ENCODE results near the gene ITPRIP.

The ITPRIP gene

DNA sequence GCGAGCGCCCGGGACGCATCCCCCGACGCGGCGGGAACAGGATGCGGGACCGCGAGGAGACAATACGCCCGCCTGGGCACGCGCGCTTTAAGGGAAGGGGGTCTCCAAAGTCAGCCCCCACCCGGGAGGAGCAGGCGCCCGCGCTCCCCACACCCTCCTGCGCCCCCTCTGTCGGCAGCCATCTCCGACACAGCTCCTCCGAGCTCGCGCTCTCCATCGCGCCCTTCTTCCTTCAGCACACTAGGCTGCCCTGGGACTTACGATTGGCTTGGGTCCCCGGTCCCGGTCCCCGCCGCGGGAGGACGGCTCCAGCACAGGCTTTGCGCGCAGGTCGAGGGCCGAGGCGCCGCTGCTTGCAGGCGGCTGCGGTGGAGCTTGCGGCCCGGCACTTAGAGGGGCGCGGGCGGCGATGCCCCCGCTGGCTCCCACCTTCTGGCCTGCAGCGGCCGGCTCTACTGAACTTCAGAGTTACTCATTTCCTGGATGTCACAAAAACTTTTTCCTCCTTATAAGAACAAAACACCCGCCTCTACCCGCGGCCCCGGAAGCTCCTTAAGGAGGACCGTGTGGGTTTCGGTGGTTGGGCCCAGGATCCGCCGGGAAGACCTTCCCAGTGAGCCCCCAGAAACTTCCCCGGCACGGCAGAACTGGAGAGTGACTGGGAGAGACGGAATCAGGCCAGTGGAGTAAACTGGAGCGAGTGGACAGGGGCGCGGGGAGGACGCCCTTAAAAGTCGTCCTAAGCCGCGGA is at the start of gene ITPRIP:
Gene ITPRIP, minus strand, starts transcription at position 481 of the 751 bp plus-strand sequence. CDS start 22,414 bp downstream, outside the sequence.
- Mint-ChIP-seq H3K4me1 (peaks cover 56% of the 10 kb centered on the region), H3K27ac (peak within 1 kb of the TSS; percentile 100), H3K4me3 (peak within 1 kb of the TSS; percentile 90 to 96), H3K27me3 (peaks cover 9% of the 10 kb centered on the region), H3K9me3 (no peaks in the 10 kb centered on the region)
- ATAC-seq (peak; percentile 85), DNase-seq (peak; percentile 78 to 79)

- Mint-ChIP-seq H3K4me1 (peaks cover 21% of the 10 kb centered on the region), H3K27me3 (peaks cover 16% of the 10 kb centered on the region), H3K9me3 (no peaks in the 10 kb centered on the region), H3K4me3 (no peak overlapping the region), H3K27ac (no peak overlapping the region)
- DNase-seq: no peak
- no peak for ATAC-seq
Measured at GRCh38 chr10:104387130-104387888, 49.0 kb upstream of the ITPRIP start.

DNA sequence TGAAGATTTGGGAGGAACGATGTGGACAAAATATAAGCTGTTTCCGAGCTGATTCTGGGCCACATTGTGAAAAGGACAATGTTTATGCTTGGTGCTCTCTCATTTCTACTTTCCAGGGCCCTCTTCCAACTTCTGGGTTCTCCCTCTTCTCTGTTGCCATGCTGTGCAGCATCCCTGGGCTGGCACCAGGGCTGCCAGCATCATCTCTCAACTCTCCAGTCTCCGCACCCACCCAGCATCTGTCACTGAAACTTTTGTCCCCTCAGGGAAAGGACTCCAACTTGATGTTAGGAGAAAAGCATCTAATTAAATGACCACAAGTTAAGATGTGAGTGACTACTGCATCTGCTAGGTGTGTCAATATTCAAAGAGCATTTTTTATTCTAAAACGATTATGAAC is 42.1 kb upstream of the ITPRIP start:
- peaks cover 4% of the 10 kb centered on the region for H3K4me1 Mint-ChIP-seq
- peaks cover 22% of the 10 kb centered on the region for H3K27me3 Mint-ChIP-seq
- no peak overlapping the region for H3K4me3 Mint-ChIP-seq
- no peaks in the 10 kb centered on the region for H3K9me3 Mint-ChIP-seq
- no peak for DNase-seq
- ATAC-seq: no peak
- no peak overlapping the region for H3K27ac Mint-ChIP-seq

- Mint-ChIP-seq H3K4me3 (no peak overlapping the region), H3K9me3 (no peaks in the 10 kb centered on the region), H3K27me3 (peaks cover 19% of the 10 kb centered on the region), H3K4me1 (no peaks in the 10 kb centered on the region), H3K27ac (peak overlapping the region in 1 of 2 donors; percentile 44)
- ATAC-seq: no peak
- no peak for DNase-seq
Measured at GRCh38 chr10:104376784-104377300, 38.6 kb upstream of the ITPRIP start.

- ATAC-seq: no peak
- H3K27ac Mint-ChIP-seq: no peak overlapping the region
- DNase-seq: no peak
- peaks cover 19% of the 10 kb centered on the region for H3K27me3 Mint-ChIP-seq
- no peaks in the 10 kb centered on the region for H3K4me1 Mint-ChIP-seq
- H3K4me3 Mint-ChIP-seq: no peak overlapping the region
- no peaks in the 10 kb centered on the region for H3K9me3 Mint-ChIP-seq
Measured at GRCh38 chr10:104374591-104374990, 36.3 kb upstream of the ITPRIP start.

DNA sequence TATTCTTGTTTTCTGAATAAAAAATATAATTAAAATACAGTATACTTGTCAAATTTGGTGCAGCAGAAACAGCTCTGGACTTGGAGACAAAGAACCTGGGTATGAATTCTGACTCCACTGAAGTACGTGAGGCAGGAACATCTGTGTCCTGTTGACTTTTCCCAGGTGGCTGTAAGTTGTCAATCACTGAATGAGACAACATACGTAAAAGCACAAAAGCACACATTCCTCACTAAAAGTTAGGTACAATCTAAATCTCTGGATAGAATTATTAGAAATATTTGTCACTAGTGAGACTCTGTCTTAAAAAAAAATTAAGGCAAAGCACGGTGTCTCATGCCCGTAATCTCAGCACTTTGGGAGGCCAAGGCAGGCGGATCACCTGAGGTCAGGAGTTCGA is 33.5 kb upstream of the ITPRIP start:
- Mint-ChIP-seq H3K27me3 (peaks cover 31% of the 10 kb centered on the region), H3K4me3 (no peak overlapping the region), H3K9me3 (no peaks in the 10 kb centered on the region), H3K27ac (no peak overlapping the region), H3K4me1 (no peaks in the 10 kb centered on the region)
- DNase-seq (no peak), ATAC-seq (no peak)

DNA sequence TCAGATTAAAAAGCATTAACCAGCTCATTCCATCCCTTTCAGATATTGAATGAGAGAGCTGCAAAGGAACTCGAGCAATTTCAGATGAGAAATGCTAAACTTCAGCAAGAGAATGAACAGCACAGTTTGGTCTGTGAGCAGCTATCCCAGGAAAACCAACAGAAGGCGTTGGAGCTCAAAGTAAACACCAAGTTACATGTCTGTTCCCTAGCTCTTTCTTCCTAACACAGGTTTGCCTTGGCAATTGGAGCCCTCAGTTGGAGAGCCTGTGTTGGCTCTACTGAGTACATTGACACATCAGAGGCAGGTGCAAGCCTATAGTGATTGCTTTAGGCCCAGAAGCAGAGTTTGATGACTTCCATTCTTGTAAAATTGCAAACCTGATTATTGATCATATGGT is 30.1 kb upstream of the ITPRIP start:
- Mint-ChIP-seq H3K4me3 (no peak overlapping the region), H3K27ac (no peak overlapping the region), H3K9me3 (no peaks in the 10 kb centered on the region), H3K27me3 (peaks cover 31% of the 10 kb centered on the region), H3K4me1 (no peaks in the 10 kb centered on the region)
- no peak for ATAC-seq
- no peak for DNase-seq

- Mint-ChIP-seq H3K4me3 (no peak overlapping the region), H3K27ac (no peak overlapping the region), H3K9me3 (peaks cover 0 to 2% of the 10 kb centered on the region in 2 donors), H3K4me1 (no peaks in the 10 kb centered on the region), H3K27me3 (peaks cover 36% of the 10 kb centered on the region)
- no peak for DNase-seq
- no peak for ATAC-seq
Measured at GRCh38 chr10:104367904-104368303, 29.6 kb upstream of the ITPRIP start.

- no peak overlapping the region for H3K27ac Mint-ChIP-seq
- DNase-seq (no peak), ATAC-seq (no peak)
- H3K4me3 Mint-ChIP-seq: no peak overlapping the region
- peaks cover 6% of the 10 kb centered on the region for H3K4me1 Mint-ChIP-seq
- peaks cover 21% of the 10 kb centered on the region for H3K27me3 Mint-ChIP-seq
- H3K9me3 Mint-ChIP-seq: peaks cover 0 to 7% of the 10 kb centered on the region in 2 donors
Measured at GRCh38 chr10:104359811-104360210, 21.5 kb upstream of the ITPRIP start.

GRCh38 chr10:104353325-104354048 is 15.2 kb upstream of the ITPRIP start, which contains the start of gene CFAP58:
CFAP58 (plus strand) TSS chr10:104353833; CDS start chr10:104353898, 65 bp downstream.
- DNase-seq (peak; percentile 81 to 88), ATAC-seq (peak; percentile 72)
- H3K4me1 Mint-ChIP-seq: no peaks in the 10 kb centered on the region
- H3K27me3 Mint-ChIP-seq: no peaks in the 10 kb centered on the region
- H3K9me3 Mint-ChIP-seq: no peaks in the 10 kb centered on the region
- no peak within 1 kb of the TSS for H3K4me3 Mint-ChIP-seq
- peak within 1 kb of the TSS; percentile 1 to 54 for H3K27ac Mint-ChIP-seq

DNA sequence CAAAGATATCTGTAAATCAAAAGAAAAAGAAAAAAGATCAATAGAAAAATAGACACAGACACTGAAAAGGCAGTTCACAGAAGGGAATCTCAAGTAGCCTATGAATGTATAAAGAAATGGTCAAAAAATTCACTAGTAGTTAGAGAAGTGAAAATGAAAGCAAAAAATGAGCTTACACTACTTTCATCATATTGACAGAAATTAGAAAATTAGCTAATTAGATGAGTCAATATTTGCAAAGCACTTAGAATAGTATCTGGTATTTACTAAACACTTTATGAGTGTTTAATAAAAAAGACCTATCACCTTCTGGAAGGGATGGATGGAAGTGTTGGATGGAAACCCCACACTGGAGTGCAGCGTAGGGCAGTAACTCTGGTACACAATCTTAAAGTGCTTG is 13.7 kb upstream of the ITPRIP start:
- Mint-ChIP-seq H3K9me3 (no peaks in the 10 kb centered on the region), H3K27ac (no peak overlapping the region), H3K27me3 (no peaks in the 10 kb centered on the region), H3K4me1 (no peaks in the 10 kb centered on the region), H3K4me3 (peak overlapping the region in 1 of 2 donors; percentile 51)
- ATAC-seq: peak; percentile 6
- DNase-seq: no peak

- no peak for DNase-seq
- no peaks in the 10 kb centered on the region for H3K27me3 Mint-ChIP-seq
- H3K9me3 Mint-ChIP-seq: no peaks in the 10 kb centered on the region
- peak overlapping the region in 1 of 2 donors; percentile 92 for H3K27ac Mint-ChIP-seq
- peak; percentile 61 for ATAC-seq
- H3K4me1 Mint-ChIP-seq: peaks cover 2% of the 10 kb centered on the region
- H3K4me3 Mint-ChIP-seq: peak overlapping the region in 1 of 2 donors; percentile 72
Measured at GRCh38 chr10:104351061-104351702, 12.9 kb upstream of the ITPRIP start.

- no peaks in the 10 kb centered on the region for H3K9me3 Mint-ChIP-seq
- no peak overlapping the region for H3K27ac Mint-ChIP-seq
- no peak for DNase-seq
Measured at GRCh38 chr10:104350127-104350635, 11.9 kb upstream of the ITPRIP start.

DNA sequence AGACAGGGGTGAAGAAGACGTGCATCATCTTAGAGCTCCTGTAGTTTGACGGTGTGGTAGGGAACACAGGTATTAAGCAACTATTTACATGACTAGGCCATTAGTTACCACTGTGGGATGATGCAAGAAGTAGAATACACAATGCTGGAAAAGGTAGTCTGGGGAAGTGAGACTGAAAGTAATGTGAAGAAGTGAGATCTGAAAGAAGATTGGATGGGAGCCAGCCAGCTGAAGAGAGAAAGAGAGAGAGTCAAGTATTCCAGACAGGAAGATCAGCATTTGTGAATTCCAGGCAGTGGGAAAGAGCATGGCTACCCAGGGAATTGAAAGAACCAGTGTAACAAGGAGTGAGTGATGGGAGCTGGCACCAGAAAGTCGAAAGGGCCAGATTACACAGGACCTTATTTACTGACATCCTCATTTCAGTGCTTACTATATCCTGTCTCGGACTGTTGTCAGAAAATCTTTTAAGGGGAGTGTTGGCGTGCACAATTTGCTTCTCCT is 11.4 kb upstream of the ITPRIP start:
- ATAC-seq: peak; percentile 56
- no peak overlapping the region for H3K4me3 Mint-ChIP-seq
- no peaks in the 10 kb centered on the region for H3K9me3 Mint-ChIP-seq
- no peak for DNase-seq
- H3K27ac Mint-ChIP-seq: no peak overlapping the region
- H3K27me3 Mint-ChIP-seq: no peaks in the 10 kb centered on the region
- peaks cover 11% of the 10 kb centered on the region for H3K4me1 Mint-ChIP-seq

More at GRCh38 chr10:104350127-104350635, 11.9 kb upstream of the ITPRIP start:
- peak; percentile 77 for ATAC-seq
- no peak overlapping the region for H3K4me3 Mint-ChIP-seq
- no peaks in the 10 kb centered on the region for H3K27me3 Mint-ChIP-seq
- H3K4me1 Mint-ChIP-seq: peaks cover 11% of the 10 kb centered on the region

DNA sequence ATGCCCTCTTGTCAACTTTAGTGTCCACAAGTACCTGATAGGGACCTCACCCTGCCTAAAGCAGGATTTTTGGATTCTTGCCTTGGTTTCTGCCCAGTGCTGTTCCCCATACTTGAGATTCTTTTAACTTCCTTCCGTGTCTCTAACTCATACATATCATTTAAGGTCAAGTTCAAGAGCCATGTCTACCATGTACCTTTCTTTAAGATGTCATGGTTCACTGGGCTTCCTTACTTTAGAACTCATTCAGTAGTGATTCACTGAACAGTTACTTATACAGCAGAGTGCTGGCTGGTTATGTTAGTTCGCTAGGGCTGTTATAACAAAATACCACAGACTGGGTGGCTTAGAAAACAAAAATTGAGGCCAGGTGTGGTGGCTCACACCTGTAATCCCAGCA is 10.3 kb upstream of the ITPRIP start:
- peaks cover 11% of the 10 kb centered on the region for H3K4me1 Mint-ChIP-seq
- no peak overlapping the region for H3K4me3 Mint-ChIP-seq
- H3K9me3 Mint-ChIP-seq: no peaks in the 10 kb centered on the region
- no peaks in the 10 kb centered on the region for H3K27me3 Mint-ChIP-seq
- ATAC-seq: no peak
- DNase-seq: no peak
- no peak overlapping the region for H3K27ac Mint-ChIP-seq

Measured in stimulated activated naive CD8-positive, alpha-beta T cell treated with anti-CD3 and anti-CD28 coated beads, Interleukin-15, amount 100 ng/mL, for 72 hours (primary cell).